GM19099 (cell line): Measurements from ENCODE around the gene MBLAC2.
A peak's percentile ranks its signal among the peaks of the same experiment; 100 is the strongest.

Experiments used
- POLR2A ChIP-seq: IDR thresholded peaks from 3 replicates; pipeline ENCODE4 v1.6.1; 2011; ENCODE audit warnings: low read depth; ENCODE audit not compliant: insufficient read length; ENCODE audit errors: extremely low read depth

Gene MBLAC2

GRCh38 chr5:90474235-90475107 lies at the start of gene MBLAC2, which contains the start of gene POLR3G:
TSS of gene MBLAC2 (minus strand) at chr5:90474771. CDS start at chr5:90474292, 479 bp downstream.
TSS of gene POLR3G (plus strand) at chr5:90474864. CDS start at chr5:90485568, 10,704 bp downstream.
- peak; percentile 82 for TF ChIP-seq POLR2A

- no peak for TF ChIP-seq POLR2A
These were observed 44.5 kb upstream of the MBLAC2 start for GRCh38 chr5:90519081-90519480.

GRCh38 chr5:90518661-90519060 lies 44.1 kb upstream of the MBLAC2 start:
- TF ChIP-seq POLR2A: no peak

GRCh38 chr5:90514520-90514919 lies 39.9 kb upstream of the MBLAC2 start:
- TF ChIP-seq POLR2A: no peak

- TF ChIP-seq POLR2A: no peak
These were observed 35.9 kb upstream of the MBLAC2 start for GRCh38 chr5:90510438-90510837.

GRCh38 chr5:90506221-90506620 lies 31.6 kb upstream of the MBLAC2 start:
- no peak for TF ChIP-seq POLR2A

GRCh38 chr5:90504743-90505142 lies 30.2 kb upstream of the MBLAC2 start:
- no peak for TF ChIP-seq POLR2A

- TF ChIP-seq POLR2A: no peak
These were observed 29.0 kb upstream of the MBLAC2 start for GRCh38 chr5:90503596-90503995.

GRCh38 chr5:90495146-90495545 lies 20.6 kb upstream of the MBLAC2 start:
- no peak for TF ChIP-seq POLR2A

- TF ChIP-seq POLR2A: no peak
These were observed 19.5 kb upstream of the MBLAC2 start for GRCh38 chr5:90494043-90494442.

GRCh38 chr5:90488791-90489190 lies 14.2 kb upstream of the MBLAC2 start:
- TF ChIP-seq POLR2A: no peak

- no peak for TF ChIP-seq POLR2A
These were observed 10.0 kb upstream of the MBLAC2 start for GRCh38 chr5:90484540-90484939.

GRCh38 chr5:90483206-90483605 lies 8.6 kb upstream of the MBLAC2 start:
- no peak for TF ChIP-seq POLR2A

- TF ChIP-seq POLR2A: no peak
These were observed 6.1 kb upstream of the MBLAC2 start for GRCh38 chr5:90480699-90481098.

- TF ChIP-seq POLR2A: no peak
These were observed 5.2 kb upstream of the MBLAC2 start for GRCh38 chr5:90479611-90480385.
